Breast epithelium (tissue), 4 donors: ENCODE data around the gene NXN. TPM values are rescaled to one million over a fixed set of nuclear protein-coding genes. Genes with fewer than 3 reads are reported as not detected.

Experiments used
- DNase-seq, 2 donors: peaks; one replicate each; pipeline ENCODE4 v3.0.0-alpha.2; 2019; ENCODE audit warnings: low spot score in 2 of 2
- H3K27ac ChIP-seq, 2 donors: fragments of 200-600 bp; sonication (generic) in 1 of 2; one replicate each; pipeline ENCODE4 v1.5.1; 2016 to 2019; ENCODE audit warnings: mild to moderate bottlenecking in 1 of 2
- H3K27me3 ChIP-seq, 2 donors: fragments of 200-600 bp; sonication (generic) in 1 of 2; one replicate each; pipeline versions ENCODE4 v1.5.1 to v1.6.0; 2017 to 2019; ENCODE audit warnings: control low read depth in 1 of 2, mild to moderate bottlenecking in 1 of 2
- H3K36me3 ChIP-seq: fragments of 200-600 bp; one replicate; pipeline ENCODE4 v1.5.1; 2019
- H3K4me1 ChIP-seq, 2 donors: fragments of 200-600 bp; sonication (generic); one replicate each; pipeline ENCODE4 v1.5.1; 2016 to 2019; ENCODE audit warnings: control low read depth in 1 of 2
- H3K4me3 ChIP-seq, 3 donors: fragments of 200-600 bp; sonication (generic); 1 replicate in 2 of 3; 2 replicates in 1 of 3; pipeline ENCODE4 v1.5.1; 2016 to 2019; ENCODE audit warnings: mild to moderate bottlenecking in 3 of 3, moderate library complexity in 2 of 3
- H3K9me3 ChIP-seq, 2 donors: fragments of 200-600 bp; sonication (generic) in 1 of 2; one replicate each; pipeline ENCODE4 v1.5.1; 2016 to 2019; ENCODE audit warnings: control low read depth in 1 of 2
- CTCF ChIP-seq, 3 donors: fragments of 450-650 bp; IDR thresholded peaks; one replicate each; pipeline ENCODE4 v1.5.1; 2016 to 2017; ENCODE audit warnings: antibody characterized with exemption in 3 of 3, mild to moderate bottlenecking in 3 of 3, moderate library complexity in 3 of 3
- POLR2A ChIP-seq: fragments of 450-650 bp; IDR thresholded peaks from one replicate; pipeline ENCODE4 v1.6.1; 2016; ENCODE audit warnings: antibody characterized with exemption, mild to moderate bottlenecking, moderate library complexity
- POLR2AphosphoS5 ChIP-seq, 3 donors: sonication (generic); formaldehyde crosslinking; IDR thresholded peaks; one replicate each; pipeline ENCODE4 v1.6.1; 2017; ENCODE audit warnings: antibody characterized with exemption in 3 of 3
- intact Hi-C: fragments of 100-400 bp; cut with DNase I; formaldehyde crosslinking; loops from one replicate; pipeline ENCODE4 v1.15.1; 2023; ENCODE audit warnings: low total_unique reads
- total RNA-seq, 3 donors: library from RNA; depleted of rRNA; stranded (reverse); fragments of >200 nt; gene quantifications; one replicate each; pipeline ENCODE4 v1.1.0, GENCODE V29; 2016

NXN gene
- total RNA-seq, 3 donors from 2014 or later = 9.3 to 14.3 (median 12.8) TPM

DNA sequence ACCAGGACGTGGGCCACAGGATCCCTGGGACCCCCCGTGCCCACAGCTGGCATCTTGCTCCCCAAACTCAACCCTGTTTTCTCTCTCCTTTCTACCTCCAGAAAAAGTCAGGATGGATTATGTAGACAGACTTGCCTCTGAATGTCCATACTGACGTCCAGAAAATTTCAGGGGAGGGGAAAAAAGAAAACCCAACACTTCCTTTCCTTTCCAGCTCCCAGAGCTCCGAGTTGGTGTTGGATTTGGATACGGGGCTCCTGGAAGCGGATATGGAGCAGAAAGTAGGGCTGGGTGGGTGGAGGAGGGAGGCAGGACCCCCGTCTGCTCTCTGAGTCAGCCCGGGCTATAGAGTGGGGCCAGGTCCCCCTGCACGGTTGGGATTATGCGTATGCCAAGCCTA, 127.2 kb downstream of the NXN start:
- Histone ChIP-seq H3K9me3 (no peaks in the 10 kb centered on the region), H3K27me3 (no peaks in the 10 kb centered on the region), H3K27ac (no peak overlapping the region), H3K36me3 (no peaks in the 10 kb centered on the region), H3K4me3 (no peak overlapping the region), H3K4me1 (no peaks in the 10 kb centered on the region)
- intact Hi-C loops = no loop called here
- TF ChIP-seq CTCF (IDR thresholded peaks at IDR 0.05) (no peak), POLR2AphosphoS5 (IDR thresholded peaks at IDR 0.05) (no peak), POLR2A (no peak)
- no peak for DNase-seq

DNA sequence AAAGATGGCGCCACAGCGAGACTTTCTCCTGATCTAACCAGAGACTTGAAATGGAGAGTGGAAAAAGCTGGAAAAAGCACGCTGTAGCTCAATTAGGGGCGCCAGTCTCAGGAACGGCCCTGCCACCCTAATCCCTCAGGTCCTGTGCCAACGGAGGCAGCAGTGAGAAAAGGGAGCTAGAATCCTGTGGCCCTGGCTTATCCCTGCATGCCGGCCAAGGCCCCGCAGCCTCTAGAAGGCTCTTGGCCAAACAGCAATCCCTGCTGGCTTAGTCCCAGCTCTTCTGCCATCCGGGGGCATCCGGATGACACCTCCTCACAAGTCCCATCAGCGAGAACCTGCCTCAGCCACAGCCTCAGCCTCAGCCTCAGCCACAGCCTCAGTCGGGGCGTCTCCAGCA, 127.7 kb downstream of the NXN start:
- Histone ChIP-seq H3K4me1 (no peaks in the 10 kb centered on the region), H3K4me3 (no peak overlapping the region), H3K36me3 (no peaks in the 10 kb centered on the region), H3K27me3 (no peaks in the 10 kb centered on the region), H3K27ac (no peak overlapping the region), H3K9me3 (no peaks in the 10 kb centered on the region)
- TF ChIP-seq CTCF (IDR thresholded peaks at IDR 0.05) (no peak), POLR2AphosphoS5 (IDR thresholded peaks at IDR 0.05) (no peak), POLR2A (no peak)
- intact Hi-C loops = no loop called here
- no peak for DNase-seq

- no peaks in the 10 kb centered on the region for H3K4me1 ChIP-seq
- H3K27me3 ChIP-seq = no peaks in the 10 kb centered on the region
- no peaks in the 10 kb centered on the region for H3K9me3 ChIP-seq
- no peak for DNase-seq
- peak overlapping the region; percentile 54 to 62 for H3K27ac ChIP-seq
- intact Hi-C loops = no loop called here
- H3K4me3 ChIP-seq = peak overlapping the region; percentile 3 to 40 (median 10)
- TF ChIP-seq POLR2AphosphoS5 (IDR thresholded peaks at IDR 0.05) (no peak), POLR2A (no peak), CTCF (IDR thresholded peaks at IDR 0.05) (no peak)
- H3K36me3 ChIP-seq = no peaks in the 10 kb centered on the region
Observed at GRCh38 chr17:850851-851763, 128.5 kb downstream of the NXN start.

- peak overlapping the region; percentile 54 to 62 for H3K27ac ChIP-seq
- TF ChIP-seq CTCF (IDR thresholded peaks at IDR 0.05) = no peak
- TF ChIP-seq POLR2A = no peak
- TF ChIP-seq POLR2AphosphoS5 (IDR thresholded peaks at IDR 0.05) = no peak
- intact Hi-C loops = no loop called here
Observed at GRCh38 chr17:850086-850850, 129.3 kb downstream of the NXN start.

DNA sequence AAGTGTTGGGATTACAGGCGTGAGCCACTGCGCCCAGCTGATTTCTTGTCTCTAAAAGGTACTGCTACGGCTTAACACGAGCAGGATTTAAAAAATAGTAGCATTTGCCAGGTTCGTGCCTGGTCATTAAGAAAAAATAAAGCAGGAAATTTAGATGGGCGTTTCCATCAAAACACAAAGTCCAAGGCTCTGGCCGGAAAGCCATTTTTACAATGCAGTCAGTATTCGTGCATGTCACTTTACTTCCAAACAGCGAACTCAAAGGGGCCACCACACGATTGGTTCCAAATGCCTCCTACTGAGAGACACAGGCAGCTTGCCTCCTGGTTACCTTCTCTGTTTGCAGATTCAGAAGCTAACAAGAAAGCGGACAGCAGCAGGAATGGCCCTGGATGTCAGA, 131.2 kb downstream of the NXN start:
- no peaks in the 10 kb centered on the region for H3K36me3 ChIP-seq
- no peaks in the 10 kb centered on the region for H3K9me3 ChIP-seq
- intact Hi-C loops = no loop called here
- H3K4me1 ChIP-seq = no peaks in the 10 kb centered on the region
- H3K27me3 ChIP-seq = no peaks in the 10 kb centered on the region
- peak overlapping the region in 1 of 2 donors; percentile 65 for H3K27ac ChIP-seq
- DNase-seq = no peak
- H3K4me3 ChIP-seq = no peak overlapping the region
- TF ChIP-seq POLR2AphosphoS5 (IDR thresholded peaks at IDR 0.05) = no peak
- no peak for TF ChIP-seq CTCF (IDR thresholded peaks at IDR 0.05)
- TF ChIP-seq POLR2A = no peak

More at GRCh38 chr17:850086-850850, 129.3 kb downstream of the NXN start:
- DNase-seq = no peak
- no peaks in the 10 kb centered on the region for H3K36me3 ChIP-seq
- H3K4me3 ChIP-seq = peak overlapping the region in 2 of 3 donors; percentile 10 to 40
- H3K9me3 ChIP-seq = no peaks in the 10 kb centered on the region
- no peaks in the 10 kb centered on the region for H3K27me3 ChIP-seq
- H3K4me1 ChIP-seq = no peaks in the 10 kb centered on the region
